IPS-11a (cell line): ENCODE data around the gene KRT7.
"Not testable (repeated sequence)": the region's sequence is repeated elsewhere in the genome, so short reads cannot be mapped to it uniquely, and the experiment has no call there.

Experiments
- H3K4me3 ChIP-seq: one replicate; pipeline ENCODE4 v1.5.1; 2013; ENCODE audit warnings: low read depth, low read length, control low read depth

KRT7 gene

GRCh38 chr12:52229836-52230343 lies 3.2 kb upstream of the KRT7 start:
- no peak overlapping the region for H3K4me3 ChIP-seq

- no peak overlapping the region for H3K4me3 ChIP-seq
Observed at GRCh38 chr12:52230364-52231281, 2.4 kb upstream of the KRT7 start.

DNA sequence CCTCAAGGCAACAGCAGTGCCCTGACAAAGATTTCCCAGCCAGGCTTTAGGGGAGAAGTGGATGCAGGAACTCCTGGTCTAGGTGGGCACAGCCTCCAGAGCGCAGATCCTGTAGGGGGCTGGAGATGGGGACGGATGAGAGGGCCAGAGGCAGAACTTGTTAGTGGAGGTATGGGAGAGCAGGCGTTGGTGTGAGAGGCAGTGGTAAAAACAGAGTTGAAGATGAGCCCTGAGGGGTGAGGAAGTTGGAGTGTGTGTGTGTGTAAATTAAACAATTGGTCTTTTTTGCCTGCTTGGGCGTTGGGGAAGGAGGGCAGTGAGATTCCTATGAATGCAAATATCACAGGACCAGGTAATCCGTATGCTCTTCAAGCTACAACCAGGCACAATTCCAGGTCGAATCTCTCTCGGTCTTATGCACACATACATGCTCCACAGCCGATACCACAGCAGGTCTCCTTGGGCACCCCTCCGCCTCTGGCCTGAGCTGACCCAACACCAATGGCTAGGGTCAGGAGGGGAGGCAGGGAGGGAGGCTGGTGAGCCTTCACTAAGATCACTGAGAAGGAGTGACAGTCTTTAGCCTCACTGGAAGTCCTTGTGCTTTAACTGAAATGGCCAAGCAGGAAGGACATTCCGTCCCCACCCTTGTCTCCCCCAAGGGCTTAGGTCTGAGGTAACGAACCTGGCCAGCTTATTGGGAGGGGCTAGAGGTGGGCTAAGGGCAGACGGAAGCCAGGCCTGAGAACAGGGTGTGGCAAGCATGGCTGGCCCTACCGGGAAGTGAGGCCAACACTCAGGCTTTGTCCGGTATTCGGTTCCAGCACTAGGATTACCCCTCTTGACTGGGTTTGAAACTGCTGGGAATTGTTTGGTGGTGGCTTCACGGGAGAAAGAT lies 1.5 kb upstream of the KRT7 start:
- H3K4me3 ChIP-seq, result no peak overlapping the region

DNA sequence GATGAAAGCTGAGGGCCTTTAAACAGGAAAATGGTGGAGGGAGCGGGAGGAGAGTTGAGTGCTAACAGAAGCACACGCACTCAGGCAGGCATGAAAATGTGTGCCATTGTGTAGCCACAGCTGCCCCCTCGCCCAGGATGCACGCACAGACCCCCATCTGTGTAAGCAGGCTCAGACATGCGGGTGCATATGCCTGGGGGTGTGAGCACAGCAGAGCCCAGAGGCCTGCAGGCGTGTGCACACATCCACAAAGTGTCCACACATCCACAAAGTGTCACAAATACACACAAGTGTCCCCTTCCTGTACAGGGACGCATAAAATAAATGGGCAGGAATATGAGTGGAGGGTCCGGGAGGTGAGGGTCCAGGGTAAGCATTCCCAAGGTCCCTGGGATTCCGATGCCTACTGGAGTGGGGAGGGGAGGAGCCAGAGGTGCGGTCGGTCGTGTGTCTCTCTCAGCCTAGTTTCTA lies 805 bp upstream of the KRT7 start:
- H3K4me3 ChIP-seq, result no peak overlapping the region

- peak overlapping the region; percentile 37 for H3K4me3 ChIP-seq
Observed at GRCh38 chr12:52233462-52234207, 592 bp downstream of the KRT7 start.

- H3K4me3 ChIP-seq, result no peak overlapping the region
Observed at GRCh38 chr12:52234223-52234810, 1.3 kb downstream of the KRT7 start.

- H3K4me3 ChIP-seq, result no peak overlapping the region
Observed at GRCh38 chr12:52235001-52235764, 2.1 kb downstream of the KRT7 start.

DNA sequence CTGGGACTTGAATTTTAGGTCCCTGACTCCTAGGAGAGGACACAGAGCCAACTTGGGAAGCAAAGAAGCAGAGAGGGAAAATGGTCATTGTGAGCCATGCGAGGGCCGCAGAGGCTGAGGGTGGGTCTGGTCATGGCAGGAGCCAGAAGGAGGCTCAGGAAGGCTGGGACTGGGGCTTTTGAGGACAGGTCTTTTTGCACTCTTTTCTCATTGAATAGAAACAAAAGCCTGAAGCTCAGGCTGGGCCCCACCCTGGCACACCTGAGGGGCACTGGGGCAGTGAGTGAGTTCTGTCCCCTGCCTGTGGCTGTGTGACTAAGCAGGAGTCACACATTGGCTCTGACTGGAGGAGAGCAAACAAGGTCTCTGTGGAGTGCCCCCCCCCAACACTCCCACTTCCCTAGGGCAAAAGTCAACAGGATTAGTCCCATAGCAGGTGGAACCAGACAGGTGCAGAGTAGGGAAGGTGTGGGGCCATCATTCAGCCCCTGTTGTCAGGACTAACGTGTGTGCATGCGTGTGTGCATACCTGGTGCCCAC lies 2.8 kb downstream of the KRT7 start:
- H3K4me3 ChIP-seq, result no peak overlapping the region

GRCh38 chr12:52236386-52237050 lies 3.5 kb downstream of the KRT7 start:
- no peak overlapping the region for H3K4me3 ChIP-seq

- H3K4me3 ChIP-seq, result no peak overlapping the region
Observed at GRCh38 chr12:52238207-52238840, 5.3 kb downstream of the KRT7 start.

GRCh38 chr12:52238916-52239646 lies 6.0 kb downstream of the KRT7 start:
- no peak overlapping the region for H3K4me3 ChIP-seq

DNA sequence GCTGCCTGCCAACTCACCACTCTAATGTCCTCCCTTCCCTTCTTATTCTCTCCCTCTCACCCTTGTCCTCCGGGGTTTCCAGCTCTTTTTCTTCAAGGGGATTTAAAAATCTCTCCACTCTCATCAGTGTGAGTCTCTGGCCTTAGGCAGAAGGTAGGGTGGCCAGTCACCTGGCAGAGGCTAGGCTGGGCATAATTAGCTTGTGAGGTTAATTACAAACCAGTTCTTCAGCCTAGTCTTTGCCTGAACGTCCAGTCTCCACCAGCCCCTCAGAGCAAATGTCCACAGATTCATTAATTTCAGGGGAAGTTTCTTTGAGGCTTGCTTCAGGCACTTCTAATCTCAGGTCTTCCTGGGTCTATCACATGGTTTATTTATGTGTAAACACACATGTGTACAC lies 6.7 kb downstream of the KRT7 start:
- no peak overlapping the region for H3K4me3 ChIP-seq

- not testable (repeated sequence) for H3K4me3 ChIP-seq
Observed at GRCh38 chr12:52240247-52240646, 7.2 kb downstream of the KRT7 start.

GRCh38 chr12:52241205-52241842 lies 8.3 kb downstream of the KRT7 start:
- no peak overlapping the region for H3K4me3 ChIP-seq

DNA sequence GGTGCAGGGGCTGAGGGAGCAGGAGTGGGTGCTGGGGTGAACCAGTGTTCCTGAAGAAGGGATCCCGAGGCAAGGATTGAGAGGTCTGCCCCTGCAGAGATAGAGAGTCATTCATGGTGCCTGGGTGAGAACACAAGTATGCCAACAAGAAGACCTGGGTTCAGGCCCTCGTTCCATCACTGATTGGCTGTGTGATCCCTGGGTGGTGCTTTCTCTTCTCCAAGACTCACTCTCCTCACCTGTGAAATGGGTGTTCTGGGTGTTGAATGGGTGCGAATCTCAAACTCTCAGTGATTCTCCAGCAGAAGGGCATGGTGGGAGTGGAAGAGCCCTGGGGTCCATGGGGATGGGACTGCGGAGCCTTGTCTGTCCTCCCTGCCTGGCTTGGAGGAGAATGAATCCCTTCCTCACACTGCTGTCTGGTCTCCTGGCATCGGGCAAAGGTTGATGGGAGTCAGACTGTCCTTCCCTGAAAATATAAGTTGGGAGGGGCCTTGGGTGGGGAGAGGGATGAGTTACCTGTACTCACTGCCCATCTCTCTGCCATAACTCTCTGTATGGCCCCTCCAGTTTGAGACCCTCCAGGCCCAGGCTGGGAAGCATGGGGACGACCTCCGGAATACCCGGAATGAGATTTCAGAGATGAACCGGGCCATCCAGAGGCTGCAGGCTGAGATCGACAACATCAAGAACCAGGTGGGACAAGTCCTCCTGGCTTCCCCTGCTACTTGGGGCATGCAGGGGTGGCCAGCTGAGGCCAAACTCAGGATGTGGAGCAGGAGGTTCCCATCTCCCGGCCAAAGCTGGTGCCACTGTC lies 9.6 kb downstream of the KRT7 start:
- H3K4me3 ChIP-seq, result no peak overlapping the region

GRCh38 chr12:52243259-52243855 lies 10.3 kb downstream of the KRT7 start:
- no peak overlapping the region for H3K4me3 ChIP-seq
